ENCODE data around the gene CDHR1. TPM values are rescaled to one million over a fixed set of nuclear protein-coding genes. Genes with fewer than 3 reads are reported as not detected.
A peak's percentile ranks its signal among the peaks of the same experiment; 100 is the strongest.

Gene CDHR1
- polyA plus RNA-seq, 1 donor: 0.42 TPM

DNA sequence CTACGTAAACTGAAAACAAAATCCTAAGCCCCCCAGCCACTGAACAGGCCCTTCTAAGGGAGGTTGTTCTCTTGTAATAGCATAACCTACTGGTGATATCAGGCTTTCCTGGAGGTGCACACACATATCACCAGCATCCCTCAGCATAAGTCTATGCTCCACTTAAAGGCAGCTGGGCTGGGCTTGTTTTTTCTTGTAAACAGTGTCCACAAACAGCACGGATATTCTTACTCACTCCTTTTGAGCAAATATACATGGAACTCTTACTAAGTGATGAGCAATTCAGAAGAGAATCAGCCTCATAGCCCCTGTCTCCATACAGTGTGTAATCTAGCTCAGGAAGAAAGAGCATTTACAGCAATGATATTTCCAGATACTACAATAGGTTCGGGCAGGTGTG is 44.6 kb downstream of the CDHR1 start:
- Histone ChIP-seq H3K9me3 (ENCODE audit: control insufficient read depth, low read depth, low read length) (no peaks in the 10 kb centered on the region), H3K4me3 (ENCODE audit: low read length) (no peak overlapping the region), H3K27me3 (ENCODE audit: control insufficient read depth, insufficient read depth, low read length) (peaks cover 16% of the 10 kb centered on the region), H3K36me3 (ENCODE audit: control insufficient read depth, insufficient read depth, low read length) (no peaks in the 10 kb centered on the region), H3K4me1 (ENCODE audit: control insufficient read depth, insufficient read depth, low read length) (no peaks in the 10 kb centered on the region), H3K27ac (ENCODE audit: low read length) (no peak overlapping the region)
- WGBS (ENCODE audit: insufficient coverage, low lambda C conversion rate): no CpG with 5 or more reads among the region's 3 CpGs
- no peak for DNase-seq

DNA sequence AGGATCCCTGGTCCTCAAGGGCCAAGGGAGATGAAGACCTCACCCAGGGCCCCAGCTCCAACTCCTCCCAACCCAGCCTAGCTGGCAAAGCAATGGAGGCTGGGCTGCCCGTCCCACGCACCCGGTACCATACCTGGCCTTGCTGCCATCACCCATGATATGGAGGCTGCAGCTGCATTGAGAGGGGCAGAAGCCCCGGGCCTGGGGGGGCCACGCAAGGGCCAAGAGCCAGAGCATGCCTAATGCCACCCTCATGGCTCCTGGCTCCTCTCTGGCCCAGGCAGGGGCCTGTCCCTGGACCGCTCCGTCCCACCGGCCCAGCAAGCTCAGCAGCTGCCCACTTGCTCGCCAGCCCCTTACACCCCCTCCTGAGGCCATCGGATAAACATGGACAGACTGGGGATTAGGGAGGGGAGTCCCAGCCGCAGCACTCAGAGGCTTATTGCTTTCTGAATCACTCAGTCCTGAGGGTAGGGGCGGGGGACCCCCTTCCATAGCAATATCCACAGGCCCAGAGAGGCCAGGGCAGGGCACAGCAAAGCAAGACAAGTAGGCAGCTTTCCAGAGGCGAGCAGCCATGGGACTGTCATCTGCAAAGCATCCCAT is 47.0 kb downstream of the CDHR1 start, which contains the start of gene LRIT1:
TSS of gene LRIT1 (minus strand) at position 362 of the 606 bp plus-strand sequence. CDS start at position 255, 107 bp downstream.
- no peaks in the 10 kb centered on the region for H3K4me1 ChIP-seq (ENCODE audit: control insufficient read depth, insufficient read depth, low read length)
- no peak for DNase-seq
- H3K27me3 ChIP-seq (ENCODE audit: control insufficient read depth, insufficient read depth, low read length): peaks cover 17% of the 10 kb centered on the region
- no peak within 1 kb of the TSS for H3K4me3 ChIP-seq (ENCODE audit: low read length)
- no peaks in the 10 kb centered on the region for H3K9me3 ChIP-seq (ENCODE audit: control insufficient read depth, low read depth, low read length)
- WGBS (ENCODE audit: insufficient coverage, low lambda C conversion rate): no CpG with 5 or more reads among the region's 13 CpGs
- no peak within 1 kb of the TSS for H3K27ac ChIP-seq (ENCODE audit: low read length)
- H3K36me3 ChIP-seq (ENCODE audit: control insufficient read depth, insufficient read depth, low read length): no peaks in the 10 kb centered on the region

DNA sequence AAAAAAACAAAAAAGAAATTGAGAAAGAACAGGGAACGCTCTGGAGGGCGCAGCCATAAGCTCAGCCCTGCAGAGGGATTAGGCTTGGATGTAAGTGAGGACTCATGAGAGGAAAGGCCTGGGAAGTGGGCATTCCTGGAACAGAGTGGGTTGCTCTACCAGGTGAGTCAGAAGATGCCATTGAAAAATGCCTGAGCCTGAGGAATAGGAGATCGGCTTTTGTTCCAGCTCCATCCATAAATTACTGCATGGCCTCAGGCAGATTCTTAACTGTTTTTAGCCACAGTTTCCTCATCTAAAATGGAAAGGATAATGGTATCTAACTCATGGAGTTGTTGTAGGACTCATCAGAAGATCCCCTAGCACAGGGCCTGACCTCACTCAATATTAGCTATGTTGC is 49.4 kb downstream of the CDHR1 start:
- H3K9me3 ChIP-seq (ENCODE audit: control insufficient read depth, low read depth, low read length): no peaks in the 10 kb centered on the region
- H3K36me3 ChIP-seq (ENCODE audit: control insufficient read depth, insufficient read depth, low read length): no peaks in the 10 kb centered on the region
- no peak for DNase-seq
- no peak overlapping the region for H3K27ac ChIP-seq (ENCODE audit: low read length)
- H3K4me3 ChIP-seq (ENCODE audit: low read length): no peak overlapping the region
- peaks cover 9% of the 10 kb centered on the region for H3K27me3 ChIP-seq (ENCODE audit: control insufficient read depth, insufficient read depth, low read length)
- 100% methylated on average over 1 of the region's 3 CpGs for WGBS (ENCODE audit: insufficient coverage, low lambda C conversion rate)
- H3K4me1 ChIP-seq (ENCODE audit: control insufficient read depth, insufficient read depth, low read length): no peaks in the 10 kb centered on the region

DNA sequence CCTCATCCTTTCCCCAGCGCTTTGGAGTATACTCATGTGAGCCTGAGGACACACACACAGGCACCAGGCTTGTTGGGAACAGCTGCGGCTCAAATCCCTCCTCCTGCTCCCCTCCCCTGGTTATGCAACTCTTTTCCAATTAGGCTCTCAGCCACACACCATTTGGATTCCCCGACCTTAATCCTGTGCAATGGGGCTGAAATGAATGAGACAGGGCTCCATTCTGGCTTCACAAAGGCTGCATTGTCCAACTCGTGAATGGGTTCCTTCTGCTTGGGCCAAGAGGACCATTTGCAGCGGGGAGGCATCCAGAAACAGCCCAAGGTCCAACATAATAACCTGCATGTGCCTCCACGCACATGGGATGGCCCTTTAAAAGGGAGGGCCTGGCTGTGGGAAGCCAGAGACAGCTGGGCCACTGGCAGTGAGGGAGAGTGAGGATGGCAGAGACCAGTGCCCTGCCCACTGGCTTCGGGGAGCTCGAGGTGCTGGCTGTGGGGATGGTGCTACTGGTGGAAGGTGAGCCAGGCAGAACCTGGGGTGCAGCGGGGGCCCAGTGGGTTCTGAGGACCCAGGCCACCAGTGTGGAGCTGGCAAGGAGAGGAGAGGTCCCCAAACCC is 50.4 kb downstream of the CDHR1 start, which contains the start of gene RGR:
TSS of gene RGR (plus strand) at position 403 of the 620 bp plus-strand sequence. CDS start at position 441, 38 bp downstream.
- WGBS (ENCODE audit: insufficient coverage, low lambda C conversion rate): no CpG with 5 or more reads among the region's 9 CpGs
- H3K27ac ChIP-seq (ENCODE audit: low read length): no peak within 1 kb of the TSS
- H3K27me3 ChIP-seq (ENCODE audit: control insufficient read depth, insufficient read depth, low read length): peaks cover 8% of the 10 kb centered on the region
- no peaks in the 10 kb centered on the region for H3K9me3 ChIP-seq (ENCODE audit: control insufficient read depth, low read depth, low read length)
- H3K4me3 ChIP-seq (ENCODE audit: low read length): no peak within 1 kb of the TSS
- H3K4me1 ChIP-seq (ENCODE audit: control insufficient read depth, insufficient read depth, low read length): no peaks in the 10 kb centered on the region
- no peak for DNase-seq
- H3K36me3 ChIP-seq (ENCODE audit: control insufficient read depth, insufficient read depth, low read length): no peaks in the 10 kb centered on the region

DNA sequence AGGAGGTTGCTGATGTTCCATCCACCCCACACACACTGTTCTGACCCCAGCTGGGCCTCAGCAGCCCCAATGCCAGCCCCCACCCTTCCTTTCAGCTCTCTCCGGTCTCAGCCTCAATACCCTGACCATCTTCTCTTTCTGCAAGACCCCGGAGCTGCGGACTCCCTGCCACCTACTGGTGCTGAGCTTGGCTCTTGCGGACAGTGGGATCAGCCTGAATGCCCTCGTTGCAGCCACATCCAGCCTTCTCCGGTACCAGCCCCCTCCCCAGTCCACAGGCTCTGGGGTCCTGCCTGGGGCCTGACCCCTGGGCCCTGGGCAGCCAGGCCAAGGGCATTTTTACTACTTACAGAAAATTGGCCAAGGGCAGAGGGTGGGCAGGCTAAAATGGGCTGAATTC is 53.2 kb downstream of the CDHR1 start:
- no peaks in the 10 kb centered on the region for H3K36me3 ChIP-seq (ENCODE audit: control insufficient read depth, insufficient read depth, low read length)
- no peaks in the 10 kb centered on the region for H3K4me1 ChIP-seq (ENCODE audit: control insufficient read depth, insufficient read depth, low read length)
- H3K27me3 ChIP-seq (ENCODE audit: control insufficient read depth, insufficient read depth, low read length): peaks cover 7% of the 10 kb centered on the region
- WGBS (ENCODE audit: insufficient coverage, low lambda C conversion rate): no CpG with 5 or more reads among the region's 6 CpGs
- H3K4me3 ChIP-seq (ENCODE audit: low read length): no peak overlapping the region
- H3K9me3 ChIP-seq (ENCODE audit: control insufficient read depth, low read depth, low read length): no peaks in the 10 kb centered on the region
- no peak for DNase-seq
- no peak overlapping the region for H3K27ac ChIP-seq (ENCODE audit: low read length)

DNA sequence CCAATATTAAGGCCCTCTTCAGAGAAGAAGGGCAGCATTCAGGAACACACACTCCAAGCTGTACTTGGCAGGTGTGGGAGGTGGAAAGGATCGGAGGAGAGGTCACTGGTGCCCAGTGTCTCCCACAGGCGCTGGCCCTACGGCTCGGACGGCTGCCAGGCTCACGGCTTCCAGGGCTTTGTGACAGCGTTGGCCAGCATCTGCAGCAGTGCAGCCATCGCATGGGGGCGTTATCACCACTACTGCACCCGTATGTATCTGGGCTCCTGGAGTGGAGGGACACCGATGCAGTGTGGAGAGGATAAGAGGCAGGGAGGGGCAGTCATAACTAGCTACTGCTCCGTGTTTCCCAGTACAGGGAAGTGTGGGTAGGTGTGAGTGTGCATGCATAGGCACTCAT is 54.5 kb downstream of the CDHR1 start:
- Histone ChIP-seq H3K4me1 (ENCODE audit: control insufficient read depth, insufficient read depth, low read length) (no peaks in the 10 kb centered on the region), H3K4me3 (ENCODE audit: low read length) (no peak overlapping the region), H3K36me3 (ENCODE audit: control insufficient read depth, insufficient read depth, low read length) (no peaks in the 10 kb centered on the region), H3K9me3 (ENCODE audit: control insufficient read depth, low read depth, low read length) (no peaks in the 10 kb centered on the region), H3K27me3 (ENCODE audit: control insufficient read depth, insufficient read depth, low read length) (peaks cover 7% of the 10 kb centered on the region), H3K27ac (ENCODE audit: low read length) (no peak overlapping the region)
- WGBS (ENCODE audit: insufficient coverage, low lambda C conversion rate): no CpG with 5 or more reads among the region's 12 CpGs
- no peak for DNase-seq

DNA sequence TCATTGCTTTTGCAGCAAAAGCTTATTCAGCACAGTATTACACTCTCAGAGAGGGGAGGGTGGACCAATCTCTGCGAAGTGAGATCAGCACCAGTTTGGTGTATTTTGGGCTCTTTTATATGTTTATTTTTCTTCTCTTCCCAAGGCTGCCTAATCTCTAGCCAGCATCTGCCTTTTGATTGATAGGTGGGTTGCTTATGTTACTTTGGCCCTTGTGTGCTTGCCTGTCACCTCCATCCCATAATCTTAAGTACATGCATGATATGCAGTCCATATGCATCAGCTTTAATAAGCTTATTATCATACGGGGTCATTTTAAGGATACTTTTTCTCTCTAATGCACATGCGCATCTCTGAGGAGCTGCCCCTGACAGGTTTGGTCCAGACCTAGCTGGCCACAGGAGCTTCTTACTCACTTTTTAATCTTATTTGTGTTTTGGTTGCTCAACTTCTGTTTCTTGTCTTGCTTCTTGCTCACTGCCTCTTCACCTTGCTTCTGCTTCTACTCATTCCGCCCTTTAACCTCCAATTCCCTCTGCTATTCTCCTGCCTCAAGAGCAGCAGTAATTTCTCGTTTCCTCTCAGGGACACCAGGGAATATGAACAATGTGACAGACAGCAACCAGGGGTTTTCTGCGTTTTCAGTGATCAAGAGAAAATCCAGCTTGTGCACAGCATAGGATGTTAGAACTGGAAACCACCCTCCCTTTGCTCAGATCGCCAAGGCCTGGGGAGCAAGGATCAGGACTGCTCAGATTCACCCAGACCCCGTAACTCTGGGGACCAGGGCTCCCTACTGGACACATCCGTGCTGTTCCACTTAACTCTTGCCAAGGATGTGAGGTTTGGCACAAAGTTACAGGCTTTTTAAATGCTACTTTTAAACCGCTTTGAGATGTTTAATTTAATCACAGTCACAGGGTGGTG is 60.5 kb downstream of the CDHR1 start:
- Histone ChIP-seq H3K36me3 (ENCODE audit: control insufficient read depth, insufficient read depth, low read length) (no peaks in the 10 kb centered on the region), H3K27ac (ENCODE audit: low read length) (no peak overlapping the region), H3K9me3 (ENCODE audit: control insufficient read depth, low read depth, low read length) (no peaks in the 10 kb centered on the region), H3K4me3 (ENCODE audit: low read length) (no peak overlapping the region), H3K4me1 (ENCODE audit: control insufficient read depth, insufficient read depth, low read length) (peaks cover 5% of the 10 kb centered on the region), H3K27me3 (ENCODE audit: control insufficient read depth, insufficient read depth, low read length) (peaks cover 2% of the 10 kb centered on the region)
- WGBS (ENCODE audit: insufficient coverage, low lambda C conversion rate): 31% methylated on average over 3 of the region's 10 CpGs
- DNase-seq: no peak

DNA sequence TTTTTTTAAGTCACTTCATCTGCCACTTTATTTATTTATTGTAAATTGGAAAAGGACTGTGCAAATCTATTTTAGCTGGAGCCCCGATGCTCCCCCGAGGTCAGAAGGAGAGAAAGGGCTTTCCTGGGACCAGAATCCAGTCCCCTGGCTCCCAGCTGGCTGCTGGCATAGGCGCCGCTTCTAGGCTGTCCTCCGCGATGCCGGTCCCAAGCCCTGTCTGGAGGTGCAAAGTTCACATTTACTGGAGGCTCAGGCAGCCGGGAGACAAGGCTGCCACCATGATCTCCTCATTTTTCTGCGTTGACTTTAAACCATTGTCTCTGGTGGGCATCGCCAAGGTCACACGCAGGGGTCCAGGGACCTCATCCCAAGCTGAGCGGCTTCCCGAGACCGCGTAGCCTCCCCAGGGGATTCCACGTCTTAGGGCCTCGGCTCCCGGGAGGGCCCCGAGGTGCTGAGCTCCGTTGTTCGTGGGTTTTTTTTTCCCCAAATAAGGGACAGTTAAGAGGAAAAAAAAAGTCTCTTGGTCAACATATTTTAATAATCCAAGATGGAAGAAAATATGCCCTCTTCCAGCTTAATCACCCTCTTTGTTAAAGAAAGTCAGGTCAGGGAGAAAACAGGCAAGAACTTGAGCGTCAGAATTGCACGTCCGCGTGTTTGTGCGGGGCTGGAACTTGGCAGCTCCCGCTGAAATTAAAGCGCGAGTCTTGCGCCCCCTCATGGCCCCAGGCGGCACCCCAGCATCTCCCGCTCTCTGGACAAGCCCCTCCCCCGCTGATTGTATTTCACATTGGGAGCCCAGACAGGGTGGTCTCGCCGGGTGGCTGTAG is 62.4 kb downstream of the CDHR1 start:
- H3K4me3 ChIP-seq (ENCODE audit: low read length): no peak overlapping the region
- no peaks in the 10 kb centered on the region for H3K9me3 ChIP-seq (ENCODE audit: control insufficient read depth, low read depth, low read length)
- H3K36me3 ChIP-seq (ENCODE audit: control insufficient read depth, insufficient read depth, low read length): no peaks in the 10 kb centered on the region
- H3K27ac ChIP-seq (ENCODE audit: low read length): no peak overlapping the region
- peaks cover 5% of the 10 kb centered on the region for H3K4me1 ChIP-seq (ENCODE audit: control insufficient read depth, insufficient read depth, low read length)
- DNase-seq: peak; percentile 10 to 24
- no CpG with 5 or more reads among the region's 35 CpGs for WGBS (ENCODE audit: insufficient coverage, low lambda C conversion rate)
- H3K27me3 ChIP-seq (ENCODE audit: control insufficient read depth, insufficient read depth, low read length): peaks cover 2% of the 10 kb centered on the region

DNA sequence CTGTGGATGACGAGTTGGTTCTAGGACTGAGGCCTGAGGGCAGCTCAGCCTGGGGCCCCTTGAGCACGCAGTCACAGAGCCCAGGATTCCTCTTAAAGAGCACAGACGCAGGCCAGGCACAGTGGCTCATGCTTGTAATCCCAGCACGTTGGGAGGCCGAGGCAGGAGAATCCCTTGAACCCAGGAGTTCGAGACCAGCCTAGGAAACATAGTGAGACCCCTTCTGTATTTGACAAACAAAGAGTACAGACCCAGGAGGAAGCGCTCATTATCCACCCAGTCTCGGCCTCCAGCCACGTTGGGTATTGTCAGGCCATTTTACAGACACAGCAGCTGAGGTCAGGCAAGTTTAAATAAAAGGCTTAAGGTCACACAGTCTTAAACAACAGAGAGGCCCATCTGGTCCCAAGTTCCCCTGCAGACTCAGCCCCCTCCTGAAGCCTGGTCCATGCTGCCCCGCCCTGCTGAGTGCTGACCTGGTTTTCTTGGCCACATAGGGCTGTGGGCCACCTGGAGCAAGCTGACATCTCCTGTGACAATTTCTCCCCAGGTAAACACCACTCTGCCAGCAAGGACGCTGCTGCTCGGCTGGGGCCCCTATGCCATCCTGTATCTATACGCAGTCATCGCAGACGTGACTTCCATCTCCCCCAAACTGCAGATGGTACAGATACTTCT is 63.1 kb downstream of the CDHR1 start:
- Histone ChIP-seq H3K4me3 (ENCODE audit: low read length) (no peak overlapping the region), H3K9me3 (ENCODE audit: control insufficient read depth, low read depth, low read length) (no peaks in the 10 kb centered on the region), H3K27me3 (ENCODE audit: control insufficient read depth, insufficient read depth, low read length) (peaks cover 2% of the 10 kb centered on the region), H3K36me3 (ENCODE audit: control insufficient read depth, insufficient read depth, low read length) (no peaks in the 10 kb centered on the region), H3K4me1 (ENCODE audit: control insufficient read depth, insufficient read depth, low read length) (peaks cover 5% of the 10 kb centered on the region), H3K27ac (ENCODE audit: low read length) (no peak overlapping the region)
- WGBS (ENCODE audit: insufficient coverage, low lambda C conversion rate): no CpG with 5 or more reads among the region's 15 CpGs
- DNase-seq: no peak

Data from large intestine (tissue), 3 donors.